ENCODE measurements around the gene KSR1. TPM values are rescaled to one million over a fixed set of nuclear protein-coding genes. Genes with fewer than 3 reads are reported as not detected.

The KSR1 gene
- total and polyA plus RNA-seq, 2 of the 8 experiments (the other 6 are each of a cell fraction or from before 2014, with no cell fraction given): 14.1 to 34.7 TPM

- no peak for TF ChIP-seq CHD7 (IDR thresholded peaks at IDR 0.05; ENCODE audit: insufficient replicate concordance, low read length)
- TF ChIP-seq TAF7 (optimal IDR thresholded peaks at IDR 0.05; ENCODE audit: borderline replicate concordance, low read depth, low read length): no peak
- TF ChIP-seq NRF1 (IDR thresholded peaks at IDR 0.05; ENCODE audit: low read depth, low read length): no peak
These were observed 43.4 kb downstream of the KSR1 start (continued) for GRCh38 chr17:27499451-27500265.

All from H1 (cell line).